Ureter (tissue), 1 donor: ENCODE data around the gene MT2A. TPM values are rescaled to one million over a fixed set of nuclear protein-coding genes. Genes with fewer than 3 reads are reported as not detected.
"Not testable (repeated sequence)": the region's sequence is repeated elsewhere in the genome, so short reads cannot be mapped to it uniquely, and the experiment has no call there.

Experiments used
- DNase-seq: peaks from one replicate; pipeline ENCODE4 v3.0.0-alpha.2; 2020; ENCODE audit warnings: low spot score
- total RNA-seq: library from RNA; stranded (reverse); gene quantifications from one replicate; pipeline ENCODE4 v1.2.4, GENCODE V29; 2023
- donor health status: DM: yes; HTN: yes; CAD: no.

The MT2A gene
- total RNA-seq, 1 donor from 2014 or later: 113 TPM

GRCh38 chr16:56620339-56620897, 12.0 kb downstream of the MT2A start:
- no peak for DNase-seq

- not testable (repeated sequence) for DNase-seq
Observed at GRCh38 chr16:56621665-56622445, 13.5 kb downstream of the MT2A start.

GRCh38 chr16:56623184-56623583, 14.8 kb downstream of the MT2A start:
- not testable (repeated sequence) for DNase-seq

- no peak for DNase-seq
Observed at GRCh38 chr16:56623637-56624036, 15.3 kb downstream of the MT2A start.

- peak; percentile 74 for DNase-seq
Observed at GRCh38 chr16:56625140-56625942, 17.0 kb downstream of the MT2A start, which contains the start of gene MT1E. Gene MT1E (plus strand): TSS chr16:56625781. CDS start chr16:56625852, 71 bp downstream.

GRCh38 chr16:56625943-56626654, 17.7 kb downstream of the MT2A start:
- DNase-seq: no peak

- DNase-seq: no peak
Observed at GRCh38 chr16:56626685-56627084, 18.3 kb downstream of the MT2A start.

- DNase-seq: no peak
Observed at GRCh38 chr16:56628486-56629350, 20.3 kb downstream of the MT2A start.

GRCh38 chr16:56629531-56629930, 21.1 kb downstream of the MT2A start:
- DNase-seq: no peak

- DNase-seq: no peak
Observed at GRCh38 chr16:56630134-56630533, 21.8 kb downstream of the MT2A start.

GRCh38 chr16:56631197-56631596, 22.8 kb downstream of the MT2A start:
- no peak for DNase-seq

GRCh38 chr16:56631832-56632155, 23.4 kb downstream of the MT2A start:
- DNase-seq: no peak

GRCh38 chr16:56632156-56632847, 23.9 kb downstream of the MT2A start, which contains the start of gene MT1M:
Gene MT1M (plus strand): TSS chr16:56632659. CDS start chr16:56632732, 73 bp downstream.
- peak; percentile 58 for DNase-seq

GRCh38 chr16:56632848-56633365, 24.5 kb downstream of the MT2A start:
- DNase-seq: no peak

- DNase-seq: no peak
Observed at GRCh38 chr16:56633535-56633934, 25.2 kb downstream of the MT2A start.

GRCh38 chr16:56634715-56635440, 26.5 kb downstream of the MT2A start:
- DNase-seq: no peak

- DNase-seq: no peak
Observed at GRCh38 chr16:56635441-56635967, 27.1 kb downstream of the MT2A start.

GRCh38 chr16:56636616-56637413, 28.4 kb downstream of the MT2A start:
- no peak for DNase-seq
